GM04504 (cell line): Measurements from ENCODE around the gene CHKB.
"Not testable (repeated sequence)": the region's sequence is repeated elsewhere in the genome, so short reads cannot be mapped to it uniquely, and the experiment has no call there.

ENCODE experiments used
- DNase-seq: peaks from one replicate; pipeline ENCODE4 v3.0.0-alpha.2; 2012; ENCODE audit warnings: low read depth

The CHKB gene

GRCh38 chr22:50582493-50583293 is at the start of gene CHKB:
Gene CHKB, minus strand, starts transcription at chr22:50582849. Its CDS starts 68 bp downstream, at chr22:50582781.
- peak; percentile 96 for DNase-seq

GRCh38 chr22:50630376-50630775 is 47.7 kb upstream of the CHKB start:
- no peak for DNase-seq

GRCh38 chr22:50628543-50629134 is 46.0 kb upstream of the CHKB start:
- no peak for DNase-seq

- peak; percentile 69 for DNase-seq
Measured at GRCh38 chr22:50627642-50628542, 45.2 kb upstream of the CHKB start, which contains the start of gene ARSA. Gene ARSA, minus strand, starts transcription at chr22:50628152. Its CDS starts 373 bp downstream, at chr22:50627779.

- no peak for DNase-seq
Measured at GRCh38 chr22:50626850-50627641, 44.4 kb upstream of the CHKB start.

- DNase-seq, result no peak
Measured at GRCh38 chr22:50626314-50626849, 43.7 kb upstream of the CHKB start.

GRCh38 chr22:50625568-50626313 is 43.1 kb upstream of the CHKB start:
- DNase-seq, result no peak

GRCh38 chr22:50625131-50625567 is 42.5 kb upstream of the CHKB start:
- DNase-seq, result no peak

- DNase-seq, result no peak
Measured at GRCh38 chr22:50624347-50625130, 41.9 kb upstream of the CHKB start.

GRCh38 chr22:50622723-50623327 is 40.2 kb upstream of the CHKB start:
- no peak for DNase-seq

- no peak for DNase-seq
Measured at GRCh38 chr22:50621948-50622722, 39.5 kb upstream of the CHKB start.

GRCh38 chr22:50621356-50621880 is 38.8 kb upstream of the CHKB start:
- DNase-seq, result no peak

GRCh38 chr22:50620593-50621355 is 38.1 kb upstream of the CHKB start:
- DNase-seq, result no peak

GRCh38 chr22:50614296-50614695 is 31.6 kb upstream of the CHKB start:
- DNase-seq, result not testable (repeated sequence)

GRCh38 chr22:50613291-50613981 is 30.8 kb upstream of the CHKB start:
- no peak for DNase-seq

- DNase-seq, result no peak
Measured at GRCh38 chr22:50612528-50613221, 30.0 kb upstream of the CHKB start.
